ENCODE data around the gene SMARCD2.

Gene SMARCD2

GRCh38 chr17:63830904-63831491 lies 11.5 kb downstream of the SMARCD2 start:
- no peak for DNase-seq

- DNase-seq: no peak
Measured at GRCh38 chr17:63830278-63830677, 12.2 kb downstream of the SMARCD2 start.

DNA sequence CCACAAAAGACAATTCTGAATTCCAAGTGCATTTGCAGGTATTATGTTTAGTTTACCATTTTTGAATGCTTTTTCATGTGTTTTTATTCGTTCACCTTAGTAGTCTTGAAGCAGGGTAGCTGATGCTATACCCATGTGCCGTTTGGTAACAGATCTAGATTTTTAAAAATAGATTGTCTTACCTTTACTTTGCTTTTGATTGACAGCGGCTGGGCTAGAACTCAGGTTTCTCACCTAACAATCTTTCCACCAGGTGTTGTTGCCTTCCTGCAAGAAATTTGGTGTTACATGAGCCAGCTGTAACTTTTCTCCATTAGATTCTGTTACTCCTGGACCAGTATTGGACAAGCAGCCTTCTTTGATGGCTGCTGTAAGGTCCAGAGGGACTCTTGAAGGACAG lies 13.5 kb downstream of the SMARCD2 start:
- no peak for DNase-seq

DNA sequence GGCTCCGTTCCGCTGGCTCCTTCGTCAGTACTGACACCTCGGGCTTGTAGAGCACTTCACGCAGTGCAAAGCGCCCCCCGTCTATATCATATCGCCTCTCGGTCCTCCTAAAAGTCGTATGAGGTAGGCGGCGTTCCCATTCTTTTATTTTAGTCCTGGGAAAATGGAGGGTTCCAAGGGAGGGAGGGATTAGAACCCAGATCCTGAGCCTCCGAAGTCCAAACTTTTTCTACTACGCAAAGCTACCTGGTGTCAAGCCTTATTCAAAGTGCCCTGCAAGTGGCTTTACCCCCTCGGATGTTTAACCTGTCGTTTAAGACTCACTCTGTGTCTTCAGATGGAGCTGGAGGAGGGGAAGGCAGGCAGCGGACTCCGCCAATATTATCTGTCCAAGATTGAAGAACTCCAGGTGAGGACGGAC lies 14.7 kb downstream of the SMARCD2 start:
- DNase-seq: no peak

GRCh38 chr17:63827002-63827800 lies 15.3 kb downstream of the SMARCD2 start, which contains the start of the genes FTSJ3 and PSMC5:
FTSJ3 (minus strand) TSS chr17:63827663; CDS start chr17:63826902, 761 bp downstream.
PSMC5 (plus strand) TSS chr17:63827431; CDS start chr17:63827491, 60 bp downstream.
- peak; percentile 92 to 96 for DNase-seq

- no peak for DNase-seq
Measured at GRCh38 chr17:63826468-63827001, 15.9 kb downstream of the SMARCD2 start.

- no peak for DNase-seq
Measured at GRCh38 chr17:63824362-63824761, 18.1 kb downstream of the SMARCD2 start.

- DNase-seq: no peak
Measured at GRCh38 chr17:63823659-63824331, 18.7 kb downstream of the SMARCD2 start.

GRCh38 chr17:63822537-63822936 lies 19.9 kb downstream of the SMARCD2 start:
- DNase-seq: no peak

DNA sequence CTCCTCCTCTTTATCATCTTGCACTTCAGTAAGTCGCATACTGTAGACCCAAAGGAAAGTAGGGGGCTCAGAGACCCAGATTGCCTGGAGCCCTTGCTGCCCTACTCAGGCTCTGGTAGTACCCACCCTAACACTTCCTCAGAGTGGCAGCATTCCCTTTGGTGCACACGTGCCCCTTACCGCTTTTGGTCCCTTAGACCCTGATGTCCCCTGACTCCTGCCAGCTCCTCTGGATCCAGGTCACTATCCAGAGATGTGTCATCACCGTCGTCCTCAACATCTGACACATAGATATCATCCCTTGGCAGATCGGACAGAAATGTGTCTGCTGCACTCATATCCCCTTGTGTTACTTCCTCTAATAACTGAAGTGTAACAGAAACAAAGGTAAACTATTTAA lies 20.7 kb downstream of the SMARCD2 start:
- no peak for DNase-seq

GRCh38 chr17:63820963-63821561 lies 21.4 kb downstream of the SMARCD2 start:
- DNase-seq: no peak

- DNase-seq: no peak
Measured at GRCh38 chr17:63819585-63820537, 22.6 kb downstream of the SMARCD2 start.

DNA sequence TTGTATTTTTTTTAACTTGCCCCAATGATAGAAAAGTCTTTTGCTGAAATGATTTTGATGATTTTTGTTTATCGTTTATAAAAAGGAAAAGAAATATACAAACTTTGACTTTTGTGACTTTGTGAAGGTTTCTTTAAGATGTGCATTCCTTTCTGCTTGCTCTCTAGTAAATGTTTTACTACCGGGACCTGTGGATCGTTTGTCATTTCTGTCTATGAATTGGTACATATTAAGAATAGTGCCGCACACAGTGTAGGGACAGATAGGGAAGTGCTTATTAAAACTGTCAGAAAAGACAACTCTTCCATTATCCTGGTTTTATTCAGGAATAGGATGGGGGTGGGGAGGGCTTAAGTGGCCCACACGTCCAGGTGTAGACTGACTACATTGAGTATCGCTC lies 23.4 kb downstream of the SMARCD2 start:
- DNase-seq: no peak

DNA sequence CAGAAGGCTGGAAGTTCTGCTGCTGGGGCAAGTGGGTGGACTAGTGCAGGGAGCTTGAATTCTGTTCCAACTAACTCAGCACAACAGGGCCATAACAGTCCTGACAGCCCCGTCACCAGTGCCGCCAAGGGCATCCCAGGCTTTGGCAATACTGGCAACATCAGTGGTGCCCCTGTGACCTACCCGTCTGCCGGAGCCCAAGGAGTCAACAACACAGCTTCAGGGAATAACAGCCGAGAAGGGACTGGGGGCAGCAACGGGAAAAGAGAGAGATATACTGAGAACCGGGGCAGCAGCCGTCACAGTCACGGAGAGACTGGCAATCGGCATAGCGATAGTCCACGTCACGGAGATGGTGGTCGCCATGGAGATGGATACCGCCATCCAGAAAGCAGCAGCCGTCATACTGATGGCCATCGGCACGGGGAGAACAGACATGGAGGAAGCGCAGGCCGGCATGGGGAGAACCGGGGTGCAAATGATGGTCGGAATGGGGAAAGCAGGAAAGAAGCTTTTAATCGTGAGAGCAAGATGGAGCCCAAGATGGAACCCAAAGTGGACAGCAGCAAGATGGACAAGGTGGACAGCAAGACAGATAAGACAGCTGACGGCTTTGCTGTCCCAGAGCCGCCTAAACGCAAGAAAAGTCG lies 24.6 kb downstream of the SMARCD2 start:
- DNase-seq: no peak

- DNase-seq: no peak
Measured at GRCh38 chr17:63816669-63817068, 25.8 kb downstream of the SMARCD2 start.

DNA sequence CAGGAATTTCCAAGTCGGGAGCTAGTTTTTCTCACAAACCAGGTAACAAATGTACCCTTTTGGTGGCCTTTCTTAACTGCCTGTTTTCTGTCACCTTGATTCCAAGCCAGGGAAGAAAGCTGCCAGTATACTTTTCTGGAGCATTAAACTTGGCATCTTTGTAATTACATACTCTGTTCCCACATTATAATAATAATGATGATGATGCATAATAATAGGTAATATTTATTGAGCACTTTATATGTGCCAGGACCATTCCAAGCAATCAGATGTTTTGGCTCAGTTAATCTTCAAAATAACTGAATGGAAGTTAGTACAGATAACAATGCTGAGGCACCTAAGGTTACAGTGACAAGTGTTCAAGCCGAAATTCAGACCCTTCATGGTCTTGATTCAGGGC lies 26.4 kb downstream of the SMARCD2 start:
- DNase-seq: no peak

DNA sequence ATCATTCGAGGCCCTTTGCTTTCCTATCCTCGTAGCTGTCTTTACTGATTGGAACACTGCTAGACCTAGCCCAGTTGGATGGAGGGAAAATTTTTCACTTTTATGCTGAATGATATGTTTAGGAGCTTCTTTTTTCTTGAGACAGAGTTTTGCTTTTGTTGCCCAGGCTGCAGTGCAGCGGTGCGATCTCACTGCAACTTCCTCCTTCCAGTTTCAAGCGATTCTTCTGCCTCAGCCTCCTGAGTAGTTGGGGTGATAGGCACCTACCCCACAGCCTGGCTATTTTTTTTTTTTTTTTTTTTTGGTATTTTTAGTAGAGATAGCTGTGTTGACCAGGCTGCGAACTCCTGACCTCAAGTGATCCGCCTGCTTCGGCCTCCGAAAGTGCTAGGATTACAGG lies 32.5 kb downstream of the SMARCD2 start:
- DNase-seq: no peak

- DNase-seq: no peak
Measured at GRCh38 chr17:63805591-63805990, 36.9 kb downstream of the SMARCD2 start.

- no peak for DNase-seq
Measured at GRCh38 chr17:63804328-63804727, 38.2 kb downstream of the SMARCD2 start.

DNA sequence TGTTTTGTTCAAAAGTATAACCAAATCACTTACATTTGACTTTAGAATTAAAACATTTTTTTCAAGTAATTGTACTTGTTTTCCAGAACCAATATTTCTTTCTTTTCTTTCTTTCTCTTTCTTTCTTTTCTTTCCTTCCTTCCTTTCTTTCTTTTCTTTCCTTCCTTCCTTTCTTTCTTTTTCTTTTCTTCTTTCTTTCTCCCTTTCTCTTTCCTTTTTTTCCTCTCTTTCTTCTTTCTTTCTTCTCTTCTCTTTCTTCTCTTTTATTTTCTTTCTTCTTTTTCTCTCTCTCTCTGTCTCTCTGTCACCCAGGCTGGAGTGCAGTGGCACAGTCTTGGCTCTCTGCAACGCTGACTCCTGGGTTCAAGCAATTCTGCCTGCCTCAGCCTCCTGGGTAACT lies 41.7 kb downstream of the SMARCD2 start:
- DNase-seq: no peak

- DNase-seq: no peak
Measured at GRCh38 chr17:63798572-63799106, 43.8 kb downstream of the SMARCD2 start.
